Measurements from ENCODE around the gene SESN1. TPM values are rescaled to one million over a fixed set of nuclear protein-coding genes. Genes with fewer than 3 reads are reported as not detected.

The SESN1 gene
- polyA plus RNA-seq, 1 experiment: 9.1 TPM

- no peak for TF ChIP-seq CTCF (IDR thresholded peaks at IDR 0.05; ENCODE audit: insufficient read depth, low read depth, low read length)
- POLR2A ChIA-PET: no interaction called here
- Histone ChIP-seq H3K4me3 (ENCODE audit: low read depth, low read length) (no peak overlapping the region), H3K36me3 (ENCODE audit: control insufficient read depth, insufficient read depth, low read length) (no peaks in the 10 kb centered on the region), H3K27me3 (ENCODE audit: control insufficient read depth, insufficient read depth, low read length) (no peaks in the 10 kb centered on the region)
- CTCF ChIA-PET: interaction anchor here (0.6 to 0.8 kb wide), 2 partner anchors 11 to 1028 kb away, joined by 3 to 7 read pairs; no protein-coding TSS in a partner anchor
- no peak for DNase-seq (ENCODE audit: low read depth)
These were observed 69.0 kb downstream of the SESN1 start for GRCh38 chr6:109025639-109026038.

GRCh38 chr6:109024784-109025183, 69.9 kb downstream of the SESN1 start:
- Histone ChIP-seq H3K36me3 (ENCODE audit: control insufficient read depth, insufficient read depth, low read length) (no peaks in the 10 kb centered on the region), H3K27me3 (ENCODE audit: control insufficient read depth, insufficient read depth, low read length) (no peaks in the 10 kb centered on the region), H3K4me3 (ENCODE audit: low read depth, low read length) (no peak overlapping the region)
- TF ChIP-seq CTCF (IDR thresholded peaks at IDR 0.05; ENCODE audit: insufficient read depth, low read depth, low read length): no peak
- ChIA-PET POLR2A (no interaction called here), CTCF (no interaction called here)
- no peak for DNase-seq (ENCODE audit: low read depth)

- CTCF ChIA-PET: no interaction called here
These were observed 70.3 kb downstream of the SESN1 start for GRCh38 chr6:109024368-109024767.

GRCh38 chr6:109023356-109023925, 71.2 kb downstream of the SESN1 start:
- POLR2A ChIA-PET: no interaction called here
- H3K27me3 ChIP-seq (ENCODE audit: control insufficient read depth, insufficient read depth, low read length): no peaks in the 10 kb centered on the region
- H3K4me3 ChIP-seq (ENCODE audit: low read depth, low read length): no peak overlapping the region
- H3K36me3 ChIP-seq (ENCODE audit: control insufficient read depth, insufficient read depth, low read length): no peaks in the 10 kb centered on the region
- CTCF ChIA-PET: no interaction called here
- no peak for DNase-seq (ENCODE audit: low read depth)
- no peak for TF ChIP-seq CTCF (IDR thresholded peaks at IDR 0.05; ENCODE audit: insufficient read depth, low read depth, low read length)

More at GRCh38 chr6:109024368-109024767, 70.3 kb downstream of the SESN1 start:
- no peak overlapping the region for H3K4me3 ChIP-seq (ENCODE audit: low read depth, low read length)
- H3K27me3 ChIP-seq (ENCODE audit: control insufficient read depth, insufficient read depth, low read length): no peaks in the 10 kb centered on the region
- DNase-seq (ENCODE audit: low read depth): no peak
- no peak for TF ChIP-seq CTCF (IDR thresholded peaks at IDR 0.05; ENCODE audit: insufficient read depth, low read depth, low read length)
- H3K36me3 ChIP-seq (ENCODE audit: control insufficient read depth, insufficient read depth, low read length): no peaks in the 10 kb centered on the region
- POLR2A ChIA-PET: no interaction called here

GRCh38 chr6:109021870-109022269, 72.8 kb downstream of the SESN1 start:
- Histone ChIP-seq H3K36me3 (ENCODE audit: control insufficient read depth, insufficient read depth, low read length) (no peaks in the 10 kb centered on the region), H3K4me3 (ENCODE audit: low read depth, low read length) (no peak overlapping the region), H3K27me3 (ENCODE audit: control insufficient read depth, insufficient read depth, low read length) (no peaks in the 10 kb centered on the region)
- no peak for TF ChIP-seq CTCF (IDR thresholded peaks at IDR 0.05; ENCODE audit: insufficient read depth, low read depth, low read length)
- ChIA-PET CTCF (interaction anchor here (0.6 kb wide), 1 partner anchor 98 kb away, joined by 4 read pairs; no protein-coding TSS in a partner anchor), POLR2A (no interaction called here)
- no peak for DNase-seq (ENCODE audit: low read depth)
